ENCODE results near the gene GORASP1. TPM values are rescaled to one million over a fixed set of nuclear protein-coding genes. Genes with fewer than 3 reads are reported as not detected.
A peak's percentile ranks its signal among the peaks of the same experiment; 100 is the strongest.

Gene GORASP1
- total RNA-seq, 2 experiments from 2014 or later: 51.5 to 59.9 TPM

- ChIA-PET CTCF (ENCODE audit: unreplicated experiment) (interaction anchor here (0.9 kb wide), 1 partner anchor 170 kb away, joined by 4 read pairs; no protein-coding TSS in a partner anchor), POLR2A (interaction anchor here (1.2 to 1.6 kb wide), 3 partner anchors 12 to 73 kb away, joined by 3 to 4 read pairs (median 4); no protein-coding TSS in a partner anchor)
- H3K9me2 ChIP-seq (ENCODE audit: insufficient read depth, low read length): no peaks in the 10 kb centered on the region
- BruUV-seq (replicated peaks): no TSS peak
- H3K9me3 ChIP-seq (ENCODE audit: low read length): no peaks in the 10 kb centered on the region
- no peak overlapping the region for H3K27ac ChIP-seq (ENCODE audit: low read depth, low read length, poor library complexity, severe bottlenecking)
- peak overlapping the region; percentile 84 for H3K4me2 ChIP-seq (ENCODE audit: low read length)
- no peak overlapping the region for H2AFZ ChIP-seq (ENCODE audit: low read length)
- H3K36me3 ChIP-seq (ENCODE audit: insufficient read depth, low read length): peaks cover 27% of the 10 kb centered on the region
- no peak for TF ChIP-seq EZH2phosphoT487 (IDR thresholded peaks at IDR 0.05; ENCODE audit: borderline replicate concordance, low read depth, low read length)
- no peak for TF ChIP-seq CTCF (conservative IDR thresholded peaks at IDR 0.05; ENCODE audit: low read length)
- intact Hi-C loops (cut with micrococcal nuclease; ENCODE audit: unreplicated experiment): loop anchor here (1.0 to 2.0 kb wide), 2 partner anchors 13 to 167 kb away; no protein-coding TSS in a partner anchor
- H4K20me1 ChIP-seq (ENCODE audit: insufficient read depth, low read length): no peaks in the 10 kb centered on the region
- DNase-seq (ENCODE audit: low spot score): peak; percentile 51
- H3K79me2 ChIP-seq (ENCODE audit: insufficient read depth, low read depth, low read length): no peaks in the 10 kb centered on the region
- H3K4me1 ChIP-seq (ENCODE audit: insufficient read depth, low read length, poor library complexity, severe bottlenecking): peaks cover 70% of the 10 kb centered on the region
- H3K4me3 ChIP-seq (ENCODE audit: low read depth, low read length, poor library complexity, severe bottlenecking): no peak overlapping the region
These were observed 14.2 kb upstream of the GORASP1 start for GRCh38 chr3:39121621-39122020.

GRCh38 chr3:39118931-39119660 is 11.7 kb upstream of the GORASP1 start:
- Histone ChIP-seq H4K20me1 (ENCODE audit: insufficient read depth, low read length) (no peaks in the 10 kb centered on the region), H3K36me3 (ENCODE audit: insufficient read depth, low read length) (peaks cover 27% of the 10 kb centered on the region), H3K4me2 (ENCODE audit: low read length) (no peak overlapping the region), H3K79me2 (ENCODE audit: insufficient read depth, low read depth, low read length) (no peaks in the 10 kb centered on the region), H3K9me2 (ENCODE audit: insufficient read depth, low read length) (no peaks in the 10 kb centered on the region), H3K4me3 (ENCODE audit: low read depth, low read length, poor library complexity, severe bottlenecking) (no peak overlapping the region), H3K27ac (ENCODE audit: low read depth, low read length, poor library complexity, severe bottlenecking) (no peak overlapping the region), H3K9me3 (ENCODE audit: low read length) (no peaks in the 10 kb centered on the region), H3K4me1 (ENCODE audit: insufficient read depth, low read length, poor library complexity, severe bottlenecking) (peaks cover 56% of the 10 kb centered on the region), H2AFZ (ENCODE audit: low read length) (no peak overlapping the region)
- CTCF ChIA-PET (ENCODE audit: unreplicated experiment): no interaction called here
- TF ChIP-seq CTCF (conservative IDR thresholded peaks at IDR 0.05; ENCODE audit: low read length): no peak
- TF ChIP-seq EZH2phosphoT487 (IDR thresholded peaks at IDR 0.05; ENCODE audit: borderline replicate concordance, low read depth, low read length): no peak
- POLR2A ChIA-PET: interaction anchor here (1.0 to 1.5 kb wide), 2 partner anchors 30 to 32 kb away, joined by 3 to 5 read pairs; no protein-coding TSS in a partner anchor
- intact Hi-C loops (cut with micrococcal nuclease; ENCODE audit: unreplicated experiment): no loop called here
- no peak for DNase-seq (ENCODE audit: low spot score)
- BruUV-seq (replicated peaks): no TSS peak

GRCh38 chr3:39118079-39118478 is 10.7 kb upstream of the GORASP1 start:
- H3K79me2 ChIP-seq (ENCODE audit: insufficient read depth, low read depth, low read length): no peaks in the 10 kb centered on the region
- H3K36me3 ChIP-seq (ENCODE audit: insufficient read depth, low read length): peaks cover 30% of the 10 kb centered on the region
- no peaks in the 10 kb centered on the region for H3K9me3 ChIP-seq (ENCODE audit: low read length)
- BruUV-seq (replicated peaks): no TSS peak
- H2AFZ ChIP-seq (ENCODE audit: low read length): no peak overlapping the region
- TF ChIP-seq EZH2phosphoT487 (IDR thresholded peaks at IDR 0.05; ENCODE audit: borderline replicate concordance, low read depth, low read length): no peak
- no peak for TF ChIP-seq CTCF (conservative IDR thresholded peaks at IDR 0.05; ENCODE audit: low read length)
- no peaks in the 10 kb centered on the region for H4K20me1 ChIP-seq (ENCODE audit: insufficient read depth, low read length)
- H3K27ac ChIP-seq (ENCODE audit: low read depth, low read length, poor library complexity, severe bottlenecking): no peak overlapping the region
- peak; percentile 55 for DNase-seq (ENCODE audit: low spot score)
- 0 out of 2 replicates have a peak overlapping the region, but pooled peaks have one; percentile 13 for H3K4me2 ChIP-seq (ENCODE audit: low read length)
- intact Hi-C loops (cut with micrococcal nuclease; ENCODE audit: unreplicated experiment): no loop called here
- peaks cover 49% of the 10 kb centered on the region for H3K4me1 ChIP-seq (ENCODE audit: insufficient read depth, low read length, poor library complexity, severe bottlenecking)
- H3K4me3 ChIP-seq (ENCODE audit: low read depth, low read length, poor library complexity, severe bottlenecking): no peak overlapping the region
- POLR2A ChIA-PET: interaction anchor here (0.7 to 1.5 kb wide), 4 partner anchors 10 to 31 kb away, joined by 3 to 4 read pairs (median 4); partner anchors contain the start of genes GORASP1 and TTC21A
- no peaks in the 10 kb centered on the region for H3K9me2 ChIP-seq (ENCODE audit: insufficient read depth, low read length)
- CTCF ChIA-PET (ENCODE audit: unreplicated experiment): interaction anchor here (0.6 to 1.1 kb wide), 3 partner anchors 8 to 15 kb away, joined by 4 to 6 read pairs (median 5); no protein-coding TSS in a partner anchor

Data from OCI-LY7 (cell line).